ENCODE results near the gene TGFBR2.

The TGFBR2 gene

DNA sequence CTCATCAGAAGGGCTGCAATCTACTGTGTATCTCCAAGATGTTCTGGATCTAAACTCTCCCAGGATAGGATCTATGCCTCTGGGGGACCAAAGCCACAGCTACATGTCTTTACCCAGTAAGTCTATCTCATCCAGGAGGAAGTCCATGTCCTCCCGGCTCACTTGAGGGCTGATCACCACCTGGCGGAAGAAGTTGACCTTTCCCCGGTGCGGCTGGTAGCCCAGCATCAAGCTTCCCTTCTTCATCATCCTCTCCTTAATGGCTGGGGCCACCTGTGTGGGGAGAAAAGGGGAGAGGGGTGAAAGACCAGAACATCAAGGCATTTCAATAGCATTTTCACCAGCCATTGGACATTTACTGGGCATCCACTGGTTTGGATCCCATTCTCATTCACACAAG lies 121.7 kb downstream of the TGFBR2 start:
- no peak for DNase-seq

DNA sequence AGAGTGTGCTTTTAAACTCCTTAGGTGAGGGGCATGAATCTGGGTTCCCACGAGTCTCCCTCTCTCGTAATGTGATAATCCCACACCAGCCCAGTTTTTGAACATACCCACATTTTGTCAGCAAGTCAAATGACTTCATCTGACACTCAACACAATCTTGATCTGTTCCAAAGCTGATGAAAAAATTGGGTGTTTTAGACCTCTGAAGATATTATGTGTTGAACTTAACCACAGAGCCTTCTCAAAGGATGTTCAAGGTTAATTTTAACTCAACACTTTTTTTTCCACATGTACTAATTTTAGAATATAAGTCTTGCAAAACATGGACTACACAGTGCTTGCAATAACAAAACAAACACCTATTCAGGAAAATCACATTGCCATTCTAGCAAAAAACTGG lies 123.1 kb downstream of the TGFBR2 start:
- DNase-seq: no peak

DNA sequence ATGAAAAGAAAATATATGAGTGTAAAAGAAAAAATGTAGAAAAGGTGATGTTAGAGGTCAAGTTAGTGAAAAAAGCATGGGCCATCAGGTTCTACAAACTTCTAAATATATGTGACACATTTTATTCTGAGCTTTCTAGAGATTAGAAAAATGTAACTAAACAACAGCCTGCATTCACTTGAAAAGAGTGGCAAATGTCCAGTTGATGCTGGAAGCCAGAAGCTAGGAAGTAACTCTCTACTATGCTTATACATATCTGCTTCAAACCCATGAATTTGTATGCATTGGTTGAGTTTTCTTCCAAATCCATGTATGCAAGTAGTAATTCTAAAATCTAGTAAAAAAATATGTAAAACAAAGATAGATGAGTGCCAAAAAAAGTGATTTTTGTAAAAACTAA lies 123.5 kb downstream of the TGFBR2 start:
- no peak for DNase-seq

DNA sequence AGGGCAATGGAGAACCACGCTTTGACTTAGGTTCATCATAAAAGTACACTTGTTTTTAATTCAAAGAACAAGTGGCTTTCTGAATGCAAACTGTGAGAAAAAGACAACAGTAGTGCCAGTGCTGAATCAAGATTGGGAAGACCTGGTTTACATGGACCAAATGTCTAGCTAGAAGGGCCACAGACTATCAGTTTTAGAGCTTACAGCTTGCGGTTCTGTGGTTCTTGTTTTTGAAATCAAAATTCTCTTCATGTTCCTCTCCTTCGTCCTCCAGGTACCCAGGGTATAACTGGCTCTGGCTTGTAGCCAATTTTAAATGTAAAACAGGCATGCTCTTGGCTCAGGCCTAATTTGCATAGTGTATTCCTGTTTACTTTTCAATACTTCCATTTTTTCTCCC lies 124.6 kb downstream of the TGFBR2 start:
- DNase-seq: no peak

DNA sequence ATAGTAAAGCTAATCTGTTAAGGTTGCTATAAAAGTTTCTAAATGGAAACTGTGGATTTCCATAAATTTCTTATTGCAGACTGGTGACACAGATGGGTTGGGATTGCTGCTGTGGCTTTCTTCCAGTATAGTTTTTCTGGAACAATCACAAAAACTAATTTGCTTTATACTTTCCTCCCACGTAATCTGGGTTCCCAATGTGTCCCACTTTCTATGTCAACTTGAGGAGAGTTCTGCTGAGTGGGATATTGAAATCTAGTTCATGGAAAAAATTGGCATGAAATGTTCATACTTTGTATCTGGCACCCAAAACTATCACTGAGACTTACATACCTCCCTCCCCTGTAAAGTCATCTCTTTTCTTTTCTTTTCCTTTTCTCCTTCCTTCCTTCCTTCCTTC lies 126.8 kb downstream of the TGFBR2 start:
- no peak for DNase-seq

DNA sequence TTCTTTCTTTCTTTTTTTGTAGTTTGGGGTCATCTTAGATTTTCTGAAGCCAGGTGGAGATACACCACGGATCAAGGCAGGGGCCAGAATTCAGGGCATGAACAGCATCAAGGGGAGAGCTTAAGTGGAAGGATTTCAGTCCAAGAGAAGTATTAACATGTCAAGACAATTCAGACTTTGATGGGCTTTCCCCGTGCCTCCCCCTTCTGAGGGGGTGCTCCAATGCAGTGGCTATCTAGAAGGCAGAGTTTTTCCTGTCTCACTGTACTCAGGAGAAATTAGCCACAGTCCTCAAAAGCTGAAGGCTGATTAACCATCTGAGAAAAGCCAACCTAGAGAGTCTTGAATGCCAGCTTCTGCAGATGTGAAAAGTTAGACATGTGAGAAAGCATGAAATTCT lies 127.3 kb downstream of the TGFBR2 start:
- no peak for DNase-seq

DNA sequence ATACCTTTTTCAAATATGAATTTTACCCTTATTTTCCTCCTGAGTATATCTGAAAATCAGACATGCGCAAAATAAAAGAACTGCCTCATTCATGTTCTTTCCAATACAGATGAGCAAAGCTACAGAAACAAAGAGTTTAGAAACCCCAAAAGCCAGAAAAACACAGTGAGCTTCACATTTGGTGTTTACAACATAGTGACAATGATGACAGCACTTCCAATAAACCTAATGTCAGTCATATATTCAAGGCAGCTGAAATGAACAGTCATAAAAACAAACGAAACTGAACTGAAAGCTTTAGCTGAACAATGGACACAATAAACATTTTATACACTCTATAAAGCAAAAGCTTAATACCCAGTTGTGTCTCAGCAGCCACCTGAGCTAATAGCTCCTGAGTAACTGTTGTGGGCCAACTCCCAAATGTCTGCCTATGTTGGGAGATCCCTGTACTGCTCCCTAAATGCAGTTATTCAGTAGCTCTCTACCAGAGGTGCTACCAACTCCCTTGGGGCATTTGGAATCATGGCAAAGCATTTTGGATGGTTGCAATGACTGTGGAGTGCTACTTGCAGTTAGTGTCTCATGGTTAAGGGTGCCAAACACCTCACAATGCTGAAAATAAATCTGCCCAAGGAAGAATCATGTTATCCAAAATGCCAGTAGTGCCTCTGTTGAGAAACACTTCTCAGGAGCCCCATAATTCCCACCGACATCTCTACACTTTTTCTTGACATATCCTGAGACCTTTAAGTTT lies 131.5 kb downstream of the TGFBR2 start:
- no peak for DNase-seq

DNA sequence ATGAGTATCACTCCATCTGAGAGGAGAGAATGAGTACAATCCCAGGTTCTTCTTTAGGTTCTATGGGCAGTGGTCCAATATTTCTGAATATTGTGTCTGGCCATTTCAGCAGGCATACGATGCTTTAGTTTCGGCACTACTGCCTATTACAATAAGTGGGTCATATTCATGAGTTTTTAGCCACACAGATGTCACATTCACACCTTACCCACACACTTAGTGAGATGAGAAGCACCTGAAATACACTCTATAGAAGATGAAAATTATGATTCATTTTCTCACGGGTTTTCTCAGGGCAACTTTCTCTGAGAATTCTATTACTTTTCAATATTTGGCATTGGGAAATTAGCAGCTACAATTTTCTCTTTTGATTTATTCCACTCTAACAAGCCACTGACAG lies 132.2 kb downstream of the TGFBR2 start:
- DNase-seq: no peak

DNA sequence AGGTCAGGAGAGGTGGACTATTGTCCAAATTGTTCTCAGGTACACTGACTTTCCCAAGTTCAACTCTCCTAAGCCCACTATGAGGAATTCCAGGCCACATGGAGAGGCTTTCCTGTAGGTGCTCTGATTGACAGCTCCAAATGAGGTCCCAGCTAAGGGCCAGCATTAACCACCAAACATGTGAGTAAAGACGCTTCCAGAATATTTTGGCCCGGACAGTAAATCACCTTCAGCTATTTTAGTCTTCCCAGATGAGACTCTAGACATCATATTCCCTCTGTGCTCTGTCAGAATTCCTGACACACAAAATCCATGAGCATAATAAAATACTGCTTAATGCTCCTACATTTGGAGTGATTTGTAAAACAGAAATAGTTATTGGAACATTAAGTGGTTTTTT lies 135.5 kb downstream of the TGFBR2 start:
- no peak for DNase-seq

DNA sequence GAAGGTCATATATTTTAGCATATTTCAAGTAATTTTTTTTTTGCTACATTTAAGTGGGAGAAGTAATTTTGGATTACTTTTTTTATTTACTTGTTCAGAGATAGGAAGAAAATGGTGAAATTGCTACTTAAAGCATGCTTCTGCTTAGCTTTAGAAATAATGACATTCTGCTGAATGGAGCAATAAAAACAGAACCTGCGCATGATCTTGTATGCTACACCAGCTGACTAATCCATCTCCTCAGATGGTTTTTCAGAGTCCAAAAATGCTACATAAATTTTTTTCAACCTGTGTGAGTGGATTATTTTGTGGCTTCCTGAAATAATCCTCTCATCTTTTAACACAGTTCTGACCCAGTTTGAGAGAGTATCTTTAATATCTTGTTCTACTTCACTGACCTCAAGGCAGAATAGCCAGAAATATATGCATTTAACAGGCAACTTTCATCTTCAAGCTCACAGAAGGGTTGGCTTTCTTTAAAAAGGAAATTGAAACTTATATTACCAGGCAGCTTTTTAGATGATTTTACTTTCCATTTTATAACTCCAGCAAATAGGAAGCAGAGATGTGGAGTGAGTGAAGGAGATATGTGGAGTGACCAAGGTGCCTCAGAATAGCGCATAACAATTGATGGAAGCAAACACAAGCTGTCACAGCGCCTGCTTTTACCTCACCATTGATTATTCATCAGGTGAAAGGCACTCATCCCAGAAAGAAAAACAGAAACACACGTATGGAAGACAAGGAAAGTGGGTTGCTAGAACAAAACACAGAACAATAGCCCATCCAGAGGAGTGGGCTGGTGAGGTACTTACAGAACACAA lies 136.6 kb downstream of the TGFBR2 start:
- no peak for DNase-seq
